Upper lobe of left lung (tissue), 6 donors: ENCODE results near the gene ELOF1. TPM values are rescaled to one million over a fixed set of nuclear protein-coding genes. Genes with fewer than 3 reads are reported as not detected.
"Not testable (repeated sequence)": the region's sequence is repeated elsewhere in the genome, so short reads cannot be mapped to it uniquely, and the experiment has no call there.

Source experiments
- ATAC-seq, 2 donors: fragments of 200-7000 bp; cut with Tn5 transposase; one replicate each; pipeline ENCODE4 v1.9.1; 2022; ENCODE audit warnings: mild to moderate bottlenecking in 2 of 2, moderate library complexity in 2 of 2; ENCODE audit not compliant: low FRiP score in 2 of 2
- DNase-seq, 2 donors: peaks; one replicate each; pipeline ENCODE4 v3.0.0-alpha.2; 2019 to 2020
- H3K27ac ChIP-seq, 4 donors: fragments of 200-600 bp; sonication (generic); one replicate each; pipeline ENCODE4 v1.5.1; 2016 to 2019
- H3K27me3 ChIP-seq, 4 donors: fragments of 200-600 bp; sonication (generic); one replicate each; pipeline ENCODE4 v1.5.1; 2017 to 2019
- H3K36me3 ChIP-seq, 4 donors: fragments of 200-600 bp; sonication (generic); one replicate each; pipeline ENCODE4 v1.5.1; 2016 to 2019
- H3K4me1 ChIP-seq, 4 donors: fragments of 200-600 bp; sonication (generic); one replicate each; pipeline ENCODE4 v1.5.1; 2018 to 2019
- H3K4me3 ChIP-seq, 4 donors: fragments of 200-600 bp; sonication (generic); one replicate each; pipeline ENCODE4 v1.5.1; 2017 to 2019; ENCODE audit warnings: mild to moderate bottlenecking in 2 of 4, moderate library complexity in 1 of 4
- H3K9me3 ChIP-seq, 4 donors: fragments of 200-600 bp; sonication (generic); one replicate each; pipeline ENCODE4 v1.5.1; 2018 to 2019
- CTCF ChIP-seq, 6 experiments: fragments of 450-650 bp in 4 of 6; fragments of 200-600 bp in 2 of 6; sonication (generic) in 2 of 6; IDR thresholded peaks; one replicate each; pipeline ENCODE4 v1.5.1; 2016 to 2019; ENCODE audit warnings: antibody characterized with exemption in 6 of 6
- EP300 ChIP-seq, 4 donors: sonication (generic); formaldehyde crosslinking; IDR thresholded peaks; one replicate each; pipeline ENCODE4 v1.5.1; 2017; ENCODE audit warnings: antibody characterized with exemption in 4 of 4, control low read depth in 2 of 4
- POLR2A ChIP-seq, 4 donors: fragments of 450-650 bp; IDR thresholded peaks; one replicate each; pipeline ENCODE4 v1.5.1; 2016 to 2017; ENCODE audit warnings: antibody characterized with exemption in 4 of 4, mild to moderate bottlenecking in 2 of 4
- POLR2AphosphoS5 ChIP-seq, 2 donors: sonication (generic); formaldehyde crosslinking; IDR thresholded peaks; one replicate each; pipeline ENCODE4 v1.5.1; 2017; ENCODE audit warnings: antibody characterized with exemption in 2 of 2
- WGBS, 2 donors: methylation state at CpG; one replicate each; pipeline ENCODE4 v1.1.5; 2017 to 2018; 5-methylcytosine and 5-hydroxymethylcytosine counted together
- total RNA-seq, 6 donors: library from RNA; depleted of rRNA in 4 of 6; stranded (reverse); fragments of >200 nt in 4 of 6; gene quantifications; one replicate each; pipeline versions ENCODE4 v1.1.0 to v1.2.1, GENCODE V29; 2016 to 2021
- donor health status: DM: no; HTN: no; CAD: no; lungs with moderate emphysema.
- donor health status: DM: no; HTN: yes; CAD: no; lungs with severe emphysema.

The ELOF1 gene
- total RNA-seq, result 10 to 100 TPM; 21.0 to 58.3 (median 42.9) TPM

- peak within 1 kb of the TSS; percentile 79 to 97 (median 88) for H3K4me3 ChIP-seq
- TF ChIP-seq CTCF (IDR thresholded peaks at IDR 0.05) (peak in 3 of 6 experiments; percentile 18 to 54 (median 38)), POLR2A (IDR thresholded peaks at IDR 0.05) (peak in 3 of 4 donors; percentile 45 to 81 (median 77)), EP300 (IDR thresholded peaks at IDR 0.05) (no peak), POLR2AphosphoS5 (IDR thresholded peaks at IDR 0.05) (peak; percentile 83 to 92)
- no peaks in the 10 kb centered on the region for H3K9me3 ChIP-seq
- WGBS, 2 donors, result 8 to 11% methylated on average over 19 to 38 of the region's 57 CpGs
- H3K36me3 ChIP-seq, result peaks cover 0 to 17% (median 10%) of the 10 kb centered on the region in 4 donors
- DNase-seq (peak; percentile 97 to 99), ATAC-seq (peak; percentile 97 to 99)
- peak within 1 kb of the TSS; percentile 69 to 85 (median 78) for H3K27ac ChIP-seq
- peaks cover 22 to 28% (median 26%) of the 10 kb centered on the region in 4 donors for H3K4me1 ChIP-seq
- no peaks in the 10 kb centered on the region for H3K27me3 ChIP-seq
Observed at GRCh38 chr19:11558881-11559828, at the start of gene ELOF1. TSS of gene ELOF1 (minus strand) at chr19:11559230. CDS start at chr19:11554347, 4,883 bp downstream.

- peaks cover 0 to 5% (median 0%) of the 10 kb centered on the region in 4 donors for H3K4me1 ChIP-seq
- H3K27ac ChIP-seq, result no peak overlapping the region
- H3K36me3 ChIP-seq, result peaks cover 0 to 22% (median 0%) of the 10 kb centered on the region in 4 donors
- H3K9me3 ChIP-seq, result no peaks in the 10 kb centered on the region
- no peak for DNase-seq
- no peaks in the 10 kb centered on the region for H3K27me3 ChIP-seq
- TF ChIP-seq CTCF (IDR thresholded peaks at IDR 0.05), result no peak
- ATAC-seq, result no peak
- 94 to 96% methylated on average over 8 of the region's 8 CpGs for WGBS, 2 donors
- H3K4me3 ChIP-seq, result no peak overlapping the region
Observed at GRCh38 chr19:11606484-11606883, 47.5 kb upstream of the ELOF1 start.

- WGBS, 2 donors, result 91 to 96% methylated on average over 8 of the region's 8 CpGs
- not testable (repeated sequence) for ATAC-seq, H3K9me3 ChIP-seq, H3K27ac ChIP-seq, H3K27me3 ChIP-seq, DNase-seq, H3K4me3 ChIP-seq, H3K36me3 ChIP-seq
- peaks cover 11 to 34% (median 25%) of the 10 kb centered on the region in 4 donors for H3K4me1 ChIP-seq
Observed at GRCh38 chr19:11599704-11600103, 40.7 kb upstream of the ELOF1 start.

GRCh38 chr19:11598746-11599145 lies 39.7 kb upstream of the ELOF1 start:
- DNase-seq (no peak), ATAC-seq (no peak)
- no peak for TF ChIP-seq EP300 (IDR thresholded peaks at IDR 0.05)
- no peaks in the 10 kb centered on the region for H3K27me3 ChIP-seq
- H3K9me3 ChIP-seq, result no peaks in the 10 kb centered on the region
- WGBS, 2 donors, result 77 to 98% methylated on average over 2 of the region's 2 CpGs
- no peak overlapping the region for H3K4me3 ChIP-seq
- peaks cover 11 to 34% (median 25%) of the 10 kb centered on the region in 4 donors for H3K4me1 ChIP-seq
- no peak overlapping the region for H3K27ac ChIP-seq
- peaks cover 0 to 4% (median 0%) of the 10 kb centered on the region in 4 donors for H3K36me3 ChIP-seq

GRCh38 chr19:11598103-11598483 lies 39.1 kb upstream of the ELOF1 start:
- Histone ChIP-seq H3K36me3 (peaks cover 0 to 4% (median 0%) of the 10 kb centered on the region in 4 donors), H3K27ac (peak overlapping the region in 3 of 4 donors; percentile 89 to 97 (median 96)), H3K9me3 (no peaks in the 10 kb centered on the region), H3K4me3 (peak overlapping the region; percentile 68 to 94 (median 91)), H3K27me3 (no peaks in the 10 kb centered on the region), H3K4me1 (peaks cover 11 to 34% (median 25%) of the 10 kb centered on the region in 4 donors)
- DNase-seq (no peak), ATAC-seq (no peak)
- TF ChIP-seq CTCF (IDR thresholded peaks at IDR 0.05) (no peak), EP300 (IDR thresholded peaks at IDR 0.05) (no peak), POLR2A (IDR thresholded peaks at IDR 0.05) (no peak), POLR2AphosphoS5 (IDR thresholded peaks at IDR 0.05) (no peak)
- WGBS, 2 donors, result 57 to 62% methylated on average over 10 of the region's 10 CpGs
